Stimulated activated CD4-positive, alpha-beta T cell treated with anti-CD3 and anti-CD28 coated beads, Interleukin-12 subunit alpha, Interleukin-12 subunit beta, amount 100 ng/mL, for 24 hours (primary cell): Measurements from ENCODE around the gene CRTC1.

ENCODE experiments used
- DNase-seq, 2 experiments: peaks; one replicate each; pipeline ENCODE4 v3.0.0-alpha.2; 2020; ENCODE audit warnings: low read depth in 2 of 2

Gene CRTC1

DNA sequence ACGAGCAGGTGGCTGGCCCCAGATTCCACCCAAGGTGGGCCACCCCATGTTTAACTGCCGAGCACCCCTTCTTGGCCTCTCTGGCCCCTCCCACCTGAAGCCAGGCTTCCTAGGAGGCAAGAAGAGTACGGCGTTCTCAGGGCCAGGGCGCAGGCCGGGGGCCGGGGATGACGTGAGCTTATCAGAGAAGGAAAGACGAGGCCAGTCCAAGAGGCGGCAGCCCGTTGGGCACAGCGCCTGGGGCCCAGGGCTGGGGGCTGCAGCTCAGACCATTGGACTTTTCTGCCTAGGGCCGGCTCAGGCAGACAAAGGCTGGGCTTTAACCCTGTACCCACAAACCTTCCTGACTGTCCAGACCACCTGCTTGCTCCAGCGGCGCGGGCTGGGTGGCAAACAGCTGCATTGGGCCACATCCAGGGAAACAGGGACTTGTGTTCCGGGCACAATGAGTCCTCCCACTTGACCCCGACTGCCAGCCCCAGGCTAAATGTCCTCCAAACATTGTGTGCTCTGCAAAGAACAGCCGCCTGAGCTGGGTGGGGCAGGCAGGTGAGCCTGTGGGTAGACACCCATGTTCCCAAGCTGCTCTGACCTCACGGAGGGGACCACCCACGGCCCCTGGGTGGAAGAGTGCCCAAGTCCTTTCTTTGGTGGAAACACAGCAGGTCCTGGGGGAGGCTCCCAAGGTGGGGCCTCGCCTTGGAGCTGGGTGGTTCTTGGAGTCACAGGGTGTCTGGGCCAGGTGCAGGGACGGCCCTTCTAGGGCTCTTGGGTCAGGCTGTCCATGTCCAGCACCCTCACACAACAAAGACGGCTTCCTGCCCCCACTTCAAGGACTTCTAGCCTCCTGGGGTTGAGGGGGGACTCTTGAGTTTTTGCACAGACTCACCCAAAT, 85.8 kb downstream of the CRTC1 start:
- DNase-seq = no peak

DNA sequence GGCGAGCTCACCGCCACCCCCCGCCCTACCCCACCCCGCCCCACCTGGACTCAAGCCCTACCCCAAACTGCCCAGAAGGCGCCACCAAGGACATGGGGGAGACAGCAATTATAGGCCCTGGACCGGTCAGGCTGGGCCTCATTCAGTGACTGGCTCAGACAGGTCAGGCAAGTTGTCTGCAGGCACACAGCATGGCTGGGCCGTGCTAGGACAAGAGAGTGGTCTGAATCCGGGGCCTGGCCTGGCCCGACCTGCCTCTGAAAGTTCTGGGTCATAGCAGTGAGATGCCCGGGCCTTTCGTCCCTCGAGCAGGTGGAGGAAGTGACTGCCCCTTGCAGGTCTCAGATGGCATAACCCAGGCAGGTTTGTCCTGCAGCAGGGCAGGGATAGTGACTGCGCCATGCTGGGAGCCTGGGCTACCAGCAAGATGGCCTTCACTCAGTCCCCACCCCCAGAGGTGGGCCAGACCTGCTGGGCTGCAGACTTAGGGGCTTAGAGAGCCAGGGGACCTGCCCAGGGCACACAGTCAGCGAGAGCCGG, 86.6 kb downstream of the CRTC1 start:
- no peak for DNase-seq

DNA sequence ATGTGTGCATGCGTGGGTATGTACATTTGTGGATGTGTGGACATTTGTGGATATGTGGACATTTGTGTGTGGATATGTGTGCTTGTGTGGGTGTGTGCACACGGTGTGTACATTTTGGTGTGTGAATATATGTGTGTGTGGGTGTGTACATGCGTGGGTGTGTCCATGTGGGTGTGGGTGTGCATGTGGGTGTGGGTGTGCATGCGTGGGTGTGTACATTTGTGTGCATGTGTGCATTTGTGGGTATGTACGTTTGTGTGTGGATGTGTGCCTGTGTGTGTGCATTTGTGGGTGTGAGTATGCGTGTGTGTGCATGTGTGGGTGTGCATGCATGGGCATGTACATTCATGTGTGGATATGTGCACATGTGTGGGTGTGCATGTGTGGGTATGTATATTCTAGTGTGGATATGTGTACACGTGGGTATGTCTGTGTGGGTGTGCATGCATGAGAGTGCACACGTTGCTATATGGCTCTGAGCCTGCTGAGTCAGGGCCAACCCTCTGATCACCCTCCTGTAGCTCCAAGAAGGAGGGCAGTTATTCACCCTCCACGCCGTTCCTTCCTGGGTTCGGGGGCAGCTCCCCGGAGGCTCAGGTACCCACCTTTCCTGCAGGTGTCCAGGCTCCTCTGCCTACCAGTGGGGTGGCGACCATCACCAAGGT, 87.3 kb downstream of the CRTC1 start:
- DNase-seq = no peak

DNA sequence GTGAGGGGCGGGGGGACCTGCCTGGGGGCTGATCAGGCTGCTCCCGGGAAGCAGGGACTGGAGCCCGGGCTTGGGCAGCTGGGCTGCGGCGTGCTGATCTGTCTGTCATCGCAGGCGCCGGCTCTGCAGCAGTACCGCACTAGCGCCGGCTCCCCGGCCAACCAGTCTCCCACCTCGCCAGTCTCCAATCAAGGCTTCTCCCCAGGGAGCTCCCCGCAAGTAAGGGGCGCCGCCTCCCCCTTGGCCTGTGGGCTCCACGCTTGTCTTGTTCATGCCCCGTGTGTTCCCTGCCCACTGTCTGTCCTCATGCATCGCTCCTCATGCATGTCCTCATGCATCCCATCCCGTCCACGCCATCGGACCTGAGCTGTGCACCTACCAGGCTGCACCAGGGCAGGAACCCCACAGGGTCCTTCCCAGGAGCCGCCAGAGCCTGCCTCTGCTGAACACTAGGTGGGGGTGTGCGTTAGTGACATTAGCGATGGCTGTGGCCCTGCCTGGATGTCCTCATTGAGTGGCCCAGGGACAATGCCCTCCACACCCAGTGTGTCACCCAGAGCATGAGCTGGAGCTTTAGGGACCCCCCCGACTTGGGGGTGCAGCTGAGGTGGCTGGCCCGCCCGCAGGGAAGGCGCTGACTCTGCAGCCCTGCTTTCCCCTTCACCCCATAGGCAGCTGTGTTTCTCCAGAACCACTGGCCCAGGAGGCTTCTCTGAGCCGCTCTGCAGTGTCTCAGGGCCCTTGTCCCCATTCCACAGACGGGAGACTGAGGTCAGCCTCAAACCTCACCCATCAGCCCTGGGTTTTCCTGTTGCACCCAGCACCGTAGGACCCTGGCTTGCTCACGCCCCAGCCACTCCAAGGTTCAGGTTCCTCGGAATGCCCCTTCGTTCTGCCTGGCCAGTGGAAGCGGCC, 88.1 kb downstream of the CRTC1 start:
- no peak for DNase-seq

DNA sequence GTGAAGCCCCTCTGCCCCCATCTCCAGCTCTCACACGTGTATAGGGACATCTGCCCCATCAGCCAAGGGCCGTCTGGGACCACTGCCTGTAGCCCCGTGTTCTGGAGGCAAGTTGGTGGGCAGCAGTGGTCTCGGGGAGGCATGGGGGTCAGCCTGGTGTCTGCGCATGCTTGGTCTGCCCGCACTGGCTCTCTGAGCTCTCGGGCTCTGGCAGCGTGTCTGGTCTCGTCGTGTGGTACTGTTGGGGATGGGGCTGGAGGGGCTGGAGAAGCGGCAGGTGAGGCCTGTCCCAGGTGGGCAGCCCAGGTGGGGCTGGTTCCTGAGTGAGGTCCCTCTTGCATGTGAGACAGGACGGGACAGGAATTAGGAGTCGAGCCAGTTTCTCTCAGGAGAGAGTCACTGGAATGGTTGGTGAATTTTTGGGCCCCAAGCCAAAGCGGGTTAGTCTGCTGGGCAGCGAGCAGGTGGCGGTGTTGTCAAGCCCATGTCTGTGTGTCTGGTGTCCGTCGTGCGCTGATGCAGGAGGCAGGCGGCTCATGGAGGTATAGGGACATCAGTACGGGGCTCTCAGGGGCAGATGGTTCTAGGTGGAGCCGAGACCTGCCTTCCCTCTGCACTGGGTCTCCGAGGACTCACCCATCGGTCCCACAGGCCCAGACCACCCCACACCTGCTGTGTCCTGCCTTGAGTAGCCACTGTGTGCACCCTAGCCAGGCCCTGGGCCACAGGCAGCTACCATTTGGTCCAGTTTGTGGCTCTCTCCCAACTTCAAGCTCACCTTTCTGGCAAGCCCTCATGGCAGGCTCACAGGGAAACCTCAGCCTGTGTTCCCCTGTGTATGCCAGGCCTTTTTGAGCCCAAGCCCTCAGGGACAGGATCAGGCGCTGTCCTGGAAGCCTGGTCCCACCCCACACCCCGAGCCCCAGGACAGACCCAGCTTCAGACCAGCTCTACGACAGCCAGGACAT, 89.4 kb downstream of the CRTC1 start:
- no peak for DNase-seq

DNA sequence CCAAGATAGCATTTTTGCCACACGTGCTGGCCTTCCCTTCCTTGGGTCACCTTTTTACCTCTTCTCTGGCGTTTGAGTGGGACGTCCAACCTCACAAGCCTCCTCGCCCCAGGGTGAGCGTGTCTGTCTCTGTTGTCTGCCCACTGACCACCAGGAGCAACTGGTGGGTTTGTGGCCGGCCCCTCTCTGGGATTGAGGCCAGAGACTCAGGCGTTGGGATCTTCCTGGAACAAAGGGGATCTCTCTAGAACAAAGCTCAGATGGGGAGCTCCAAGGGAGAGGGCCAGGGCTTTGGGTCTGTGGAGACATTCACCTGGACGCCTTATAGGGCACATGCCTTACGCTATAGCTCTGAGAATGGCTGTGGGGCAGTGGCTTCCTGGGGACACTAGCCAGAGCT, 90.2 kb downstream of the CRTC1 start:
- no peak for DNase-seq

DNA sequence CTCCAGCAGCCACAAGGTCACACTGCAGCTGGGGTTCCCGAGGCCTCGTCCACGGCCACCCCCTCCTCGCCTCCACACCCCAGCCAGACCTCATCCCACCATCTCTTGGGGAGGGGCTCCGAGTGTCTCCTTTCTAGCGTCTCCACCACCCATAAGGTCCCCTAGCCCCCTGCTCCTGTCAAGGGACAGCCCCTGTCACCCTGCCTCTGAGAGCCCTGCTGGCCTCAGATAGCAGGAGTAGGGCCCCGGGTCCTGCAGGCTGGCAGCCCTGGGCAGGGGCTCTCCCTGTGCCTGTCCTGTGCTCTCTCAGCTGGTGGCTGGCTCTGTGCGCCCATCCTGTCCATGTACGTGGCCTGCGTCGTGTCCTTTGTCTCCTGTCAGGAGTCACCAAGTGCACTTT, 90.6 kb downstream of the CRTC1 start:
- DNase-seq = no peak

DNA sequence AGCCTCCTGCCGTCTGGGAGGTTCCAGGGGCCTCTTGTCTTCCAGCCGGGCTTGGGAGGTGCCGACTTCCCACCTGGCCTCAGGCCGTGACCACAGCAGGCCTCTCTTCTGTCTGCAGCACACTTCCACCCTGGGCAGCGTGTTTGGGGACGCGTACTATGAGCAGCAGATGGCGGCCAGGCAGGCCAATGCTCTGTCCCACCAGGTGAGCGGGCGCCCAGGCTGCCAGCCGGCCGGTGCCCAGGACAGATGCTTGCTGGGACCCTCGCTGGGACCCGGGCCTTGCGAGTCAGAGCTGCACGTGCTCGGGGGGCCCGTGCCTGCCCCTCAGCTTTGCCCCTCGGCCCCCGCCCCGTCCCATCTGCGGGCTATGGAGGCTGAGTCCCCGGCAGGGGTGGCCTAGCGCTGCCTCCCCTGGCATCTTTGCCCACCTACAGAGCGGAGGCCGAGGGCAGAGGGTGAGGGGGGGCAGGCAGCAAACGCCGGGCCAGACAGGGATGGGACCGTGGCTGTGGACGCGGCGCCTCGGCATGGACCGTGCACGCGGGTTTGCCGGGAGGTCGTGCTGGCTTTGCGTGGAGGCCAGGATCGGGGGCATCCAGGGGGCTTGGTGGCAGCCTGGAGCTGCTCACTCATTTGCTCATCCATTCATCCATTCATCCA, 91.4 kb downstream of the CRTC1 start:
- DNase-seq = no peak

DNA sequence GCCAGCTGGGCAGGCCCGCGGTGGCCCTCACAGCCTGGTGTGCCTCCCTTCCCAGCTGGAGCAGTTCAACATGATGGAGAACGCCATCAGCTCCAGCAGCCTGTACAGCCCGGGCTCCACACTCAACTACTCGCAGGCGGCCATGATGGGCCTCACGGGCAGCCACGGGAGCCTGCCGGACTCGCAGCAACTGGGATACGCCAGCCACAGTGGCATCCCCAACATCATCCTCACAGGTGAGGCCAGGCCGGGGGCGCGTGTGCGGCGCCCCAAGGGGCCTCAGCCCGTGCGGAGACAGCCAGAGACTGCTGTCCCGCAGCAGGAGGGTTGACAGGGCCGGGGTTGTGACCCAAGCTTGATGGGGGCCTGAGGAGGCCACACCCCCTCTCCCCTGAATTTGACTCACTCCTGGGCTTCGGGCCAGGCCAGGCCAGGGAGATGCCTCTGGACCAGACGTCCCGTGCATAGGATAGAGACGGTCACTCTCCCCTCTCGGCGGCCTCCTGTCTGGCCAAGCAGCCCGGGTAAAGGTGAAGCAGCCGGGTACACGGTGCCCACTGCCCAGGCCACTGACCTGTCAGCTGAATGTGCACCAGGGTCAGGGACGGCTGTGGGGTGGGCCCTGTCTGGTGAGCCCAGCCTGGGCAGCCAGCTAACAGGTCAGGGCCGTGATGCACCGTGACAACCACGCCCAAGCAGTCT, 92.3 kb downstream of the CRTC1 start:
- DNase-seq = no peak

DNA sequence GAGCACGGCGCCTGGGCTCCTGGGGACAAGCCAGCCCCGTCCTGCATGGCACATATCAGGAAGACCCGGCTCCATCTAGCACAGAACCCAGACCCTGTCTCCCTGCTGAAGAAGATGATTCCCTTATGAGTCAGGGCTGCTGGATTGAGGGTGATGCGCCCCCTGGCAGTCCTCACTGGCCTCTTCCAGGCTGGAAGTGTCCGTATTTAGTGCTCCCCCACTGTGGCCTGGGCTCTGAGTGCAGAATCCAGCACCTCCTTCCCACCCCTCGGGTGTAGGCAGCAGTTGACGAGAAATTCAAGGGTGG, 92.8 kb downstream of the CRTC1 start:
- DNase-seq = no peak

DNA sequence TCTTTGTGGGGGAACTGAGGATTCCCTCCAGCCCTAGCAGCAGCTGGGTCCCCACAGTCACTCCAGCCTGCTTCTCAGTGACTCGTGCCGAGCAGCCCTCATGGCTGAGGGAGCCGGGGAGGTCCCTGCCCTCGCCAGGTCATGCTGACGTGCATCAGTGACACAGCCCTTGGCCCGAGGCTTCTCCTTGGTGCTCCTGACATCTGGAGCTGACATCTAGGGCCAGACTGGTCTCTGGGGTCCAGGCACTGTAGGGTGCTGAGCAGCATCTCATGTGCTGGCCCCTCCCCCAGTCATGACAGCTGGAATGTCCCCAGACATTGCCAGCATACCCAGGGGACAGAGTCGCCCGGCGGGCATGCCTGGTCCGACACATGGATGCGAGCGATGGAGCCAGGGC, 93.3 kb downstream of the CRTC1 start:
- DNase-seq = no peak

DNA sequence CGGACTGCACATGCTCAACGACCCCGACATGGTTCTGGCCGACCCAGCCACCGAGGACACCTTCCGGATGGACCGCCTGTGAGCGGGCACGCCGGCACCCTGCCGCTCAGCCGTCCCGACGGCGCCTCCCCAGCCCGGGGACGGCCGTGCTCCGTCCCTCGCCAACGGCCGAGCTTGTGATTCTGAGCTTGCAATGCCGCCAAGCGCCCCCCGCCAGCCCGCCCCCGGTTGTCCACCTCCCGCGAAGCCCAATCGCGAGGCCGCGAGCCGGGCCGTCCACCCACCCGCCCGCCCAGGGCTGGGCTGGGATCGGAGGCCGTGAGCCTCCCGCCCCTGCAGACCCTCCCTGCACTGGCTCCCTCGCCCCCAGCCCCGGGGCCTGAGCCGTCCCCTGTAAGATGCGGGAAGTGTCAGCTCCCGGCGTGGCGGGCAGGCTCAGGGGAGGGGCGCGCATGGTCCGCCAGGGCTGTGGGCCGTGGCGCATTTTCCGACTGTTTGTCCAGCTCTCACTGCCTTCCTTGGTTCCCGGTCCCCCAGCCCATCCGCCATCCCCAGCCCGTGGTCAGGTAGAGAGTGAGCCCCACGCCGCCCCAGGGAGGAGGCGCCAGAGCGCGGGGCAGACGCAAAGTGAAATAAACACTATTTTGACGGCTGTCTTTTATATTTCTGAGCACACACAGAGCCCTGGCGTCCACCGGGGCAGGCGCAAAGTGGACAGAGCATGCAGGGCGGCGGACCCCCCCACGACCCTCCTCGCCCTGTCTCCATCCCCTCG, 94.0 kb downstream of the CRTC1 start:
- no peak for DNase-seq

DNA sequence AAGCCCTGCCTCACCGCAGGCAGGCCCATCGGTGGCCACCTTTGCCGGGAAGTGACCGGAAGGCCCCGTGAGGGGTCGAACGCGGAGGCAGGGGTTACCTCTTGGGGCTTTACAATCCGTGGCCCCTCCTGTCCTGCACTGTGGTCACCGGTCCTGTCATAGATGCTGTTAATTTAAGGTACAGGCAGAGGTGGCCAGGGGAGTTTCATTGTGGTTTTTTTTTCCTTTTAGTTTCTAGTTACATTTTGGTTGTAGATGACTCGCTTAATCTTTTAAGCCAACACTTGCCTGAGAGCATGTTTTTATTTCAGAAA, 94.6 kb downstream of the CRTC1 start:
- no peak for DNase-seq

DNA sequence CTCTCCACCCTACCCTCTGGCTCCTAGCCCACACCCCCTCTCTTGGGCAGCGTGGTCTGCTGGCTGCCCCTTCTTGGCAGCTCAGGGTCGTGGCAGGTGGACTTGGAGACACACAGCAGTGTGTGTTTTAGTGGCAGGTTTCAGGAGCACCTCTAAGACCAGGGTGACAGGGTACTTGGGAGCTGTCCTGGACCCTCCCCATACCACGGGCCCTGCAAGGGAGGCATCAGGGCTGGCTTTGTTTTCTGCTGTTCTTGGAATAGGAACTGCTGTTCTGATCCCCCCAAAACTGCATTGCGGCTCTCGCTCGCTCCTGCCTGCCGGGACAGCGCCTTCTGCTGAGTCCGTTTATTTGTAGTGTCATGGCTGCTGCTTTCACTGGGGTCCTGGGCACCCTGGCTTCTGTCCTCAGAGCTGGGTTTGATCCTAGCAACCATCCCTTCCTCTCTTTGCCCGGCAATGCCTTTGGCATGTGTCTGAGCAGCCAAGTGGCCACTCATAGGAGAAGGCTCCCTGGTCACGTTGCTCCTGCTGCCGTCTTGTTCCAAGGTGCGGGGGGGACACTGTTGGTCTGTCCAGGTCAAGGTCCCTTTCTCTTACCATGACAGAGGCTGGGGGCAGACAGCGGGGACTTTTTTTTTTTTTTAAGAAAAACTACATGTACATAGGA, 95.5 kb downstream of the CRTC1 start:
- no peak for DNase-seq

DNA sequence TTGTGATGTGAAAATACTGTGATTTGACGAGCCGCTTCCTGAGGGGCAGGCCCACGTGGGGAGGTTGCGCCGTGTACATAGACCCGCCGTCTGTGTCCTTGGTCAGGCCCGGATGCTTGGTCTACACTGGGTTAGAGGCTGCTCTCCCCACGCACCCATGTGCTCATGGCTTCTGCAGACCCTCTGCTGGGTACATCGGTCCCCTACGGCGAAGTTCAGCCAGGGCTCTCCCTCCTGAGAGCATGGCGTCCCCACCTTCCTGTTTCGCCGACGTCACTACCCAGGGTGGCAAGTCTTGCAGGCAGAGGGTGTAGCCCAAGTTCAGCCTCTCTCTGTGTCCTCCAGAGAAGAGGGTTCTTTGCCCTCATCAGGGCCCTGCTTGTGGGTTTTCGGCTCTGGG, 96.6 kb downstream of the CRTC1 start:
- no peak for DNase-seq

DNA sequence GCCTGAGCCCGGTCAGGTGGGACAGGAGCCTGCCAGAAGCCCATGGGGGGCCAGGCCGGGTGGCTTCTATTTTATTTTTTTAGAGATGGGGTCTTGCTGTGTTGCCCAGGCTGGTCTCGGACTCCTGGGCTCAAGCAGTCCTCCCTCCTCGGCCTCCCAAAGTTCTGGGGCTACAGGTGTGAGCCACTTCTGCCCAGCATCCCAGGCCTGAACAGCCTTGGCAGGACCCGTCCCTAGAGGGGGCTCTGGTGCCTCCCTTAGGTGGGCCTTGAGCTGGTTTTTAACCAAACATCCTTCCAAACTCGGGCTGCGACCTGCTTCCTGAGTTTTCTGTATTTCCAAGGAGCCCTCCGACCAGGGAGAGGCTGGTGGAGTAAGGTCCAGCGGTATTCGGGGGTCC, 97.2 kb downstream of the CRTC1 start:
- DNase-seq = no peak

DNA sequence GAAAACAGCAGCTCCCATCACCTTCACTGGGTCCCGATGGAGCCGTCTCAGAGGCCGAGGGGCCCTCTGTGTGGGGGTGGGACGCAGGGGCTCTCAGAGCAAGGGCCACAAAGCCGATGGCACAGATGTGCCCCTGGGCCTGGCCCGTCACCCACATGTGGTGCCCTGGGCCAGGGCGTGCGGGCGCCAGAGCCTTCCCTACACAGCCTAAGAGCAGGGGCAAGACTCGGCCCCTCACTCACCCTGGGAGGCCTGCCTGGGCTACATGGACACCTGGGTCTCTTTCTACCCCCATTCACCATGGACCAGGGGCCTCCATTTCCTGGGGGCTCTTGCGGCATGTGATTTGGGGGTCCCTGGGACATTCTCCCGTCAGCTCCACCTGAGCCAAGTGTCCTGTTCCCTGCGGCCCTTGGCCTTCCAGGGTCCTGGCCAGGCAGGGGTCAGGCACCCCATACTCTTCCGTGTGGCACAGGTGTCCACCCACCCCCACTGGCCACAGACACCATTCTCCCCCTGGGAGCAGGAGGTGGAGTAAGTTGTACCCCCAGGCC, 97.6 kb downstream of the CRTC1 start:
- no peak for DNase-seq

DNA sequence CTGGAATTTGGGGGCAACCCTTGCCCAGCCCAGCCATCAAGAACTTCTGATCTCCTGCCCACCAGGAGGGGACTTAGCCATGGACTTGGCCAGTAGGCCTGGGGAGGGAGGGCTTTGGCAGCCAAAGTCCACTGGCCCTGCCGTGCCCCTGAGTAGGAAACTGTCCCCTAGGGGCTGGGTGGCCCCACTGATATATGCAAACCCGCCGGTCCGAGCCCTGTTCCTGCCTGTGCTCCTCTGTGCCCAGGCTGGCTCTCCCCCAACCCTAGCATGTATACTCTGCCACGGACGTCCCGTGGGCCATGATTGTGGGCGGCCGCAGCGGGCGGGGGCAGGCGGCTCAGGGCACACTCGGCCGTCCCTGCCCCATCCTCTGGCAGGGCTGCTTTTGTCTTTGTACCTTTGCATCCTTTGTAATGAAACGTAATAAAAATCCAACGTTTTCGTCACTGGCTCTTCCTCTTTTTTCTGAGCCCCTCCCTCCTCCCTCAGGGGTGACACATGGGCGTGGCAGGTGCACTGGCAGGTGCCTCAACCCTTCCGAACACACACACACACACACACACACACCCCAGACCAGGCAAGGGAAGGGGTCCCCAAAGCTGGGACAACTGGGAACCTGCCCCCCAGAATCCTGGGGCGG, 98.5 kb downstream of the CRTC1 start:
- DNase-seq = no peak
